ENCODE measurements around the gene NPEPPS. TPM values are rescaled to one million over a fixed set of nuclear protein-coding genes. Genes with fewer than 3 reads are reported as not detected.

NPEPPS gene
- polyA plus RNA-seq, 1 of the 3 experiments (the other 2 are of a cell fraction): 73.2 TPM

DNA sequence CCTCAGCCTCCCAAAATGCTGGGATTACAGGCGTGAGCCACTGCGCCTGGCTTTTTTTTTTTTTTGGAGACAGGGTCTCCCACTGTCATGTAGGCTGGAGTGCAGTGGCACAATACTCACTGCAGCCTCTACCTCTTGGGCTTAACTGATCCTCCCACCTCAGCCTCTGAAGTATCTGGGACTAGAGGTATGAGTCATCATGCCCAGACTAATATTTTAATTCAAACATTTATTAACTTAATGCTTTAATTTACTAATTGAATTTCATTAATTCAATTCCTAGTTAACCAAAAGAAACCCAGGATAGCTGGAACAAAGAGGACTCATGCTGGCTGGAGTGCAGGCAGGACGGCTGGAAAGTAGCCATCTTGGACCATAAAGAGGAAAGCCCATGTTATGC lies 104.8 kb downstream of the NPEPPS start:
- Histone ChIP-seq H3K4me3 (ENCODE audit: low read depth in 2 of 2, low read length in 1 of 2) (no peak overlapping the region), H3K27ac (ENCODE audit: low read depth in 2 of 2, low read length in 1 of 2) (no peak overlapping the region), H3K9me3 (no peaks in the 10 kb centered on the region), H3K4me2 (no peak overlapping the region), H4K20me1 (ENCODE audit: insufficient read depth) (no peaks in the 10 kb centered on the region), H3K27me3 (ENCODE audit: insufficient read depth) (no peaks in the 10 kb centered on the region), H3K4me1 (ENCODE audit: control insufficient read depth in 1 of 2, insufficient read depth in 2 of 2, low read depth in 1 of 2, low read length in 1 of 2) (no peaks in the 10 kb centered on the region), H3K9me2 (no peaks in the 10 kb centered on the region), H3K9ac (no peak overlapping the region), H2AFZ (ENCODE audit: low read depth) (no peak overlapping the region), H3K36me3 (replicated peaks in 1 of 2; ENCODE audit: control insufficient read depth in 1 of 2, insufficient read depth in 2 of 2, low read length in 1 of 2) (peaks cover 0 to 11% of the 10 kb centered on the region in 2 experiments), H3K79me2 (ENCODE audit: insufficient read depth) (no peaks in the 10 kb centered on the region), H3F3A (replicated peaks; ENCODE audit: insufficient read depth) (no peaks in the 10 kb centered on the region)
- no peak for DNase-seq
- WGBS (ENCODE audit: low lambda C conversion rate): 88% methylated on average over 3 of the region's 3 CpGs
- TF ChIP-seq SIN3A (IDR thresholded peaks at IDR 0.05; ENCODE audit: borderline replicate concordance, low read depth, low read length): no peak
- no peak for TF ChIP-seq ELF1 (IDR thresholded peaks at IDR 0.05)
- TF ChIP-seq MEF2A (IDR thresholded peaks at IDR 0.05; ENCODE audit: borderline replicate concordance, low read depth): no peak
- TF ChIP-seq RAD21 (IDR thresholded peaks at IDR 0.05; ENCODE audit: low read length): no peak
- no peak for TF ChIP-seq RCOR1 (IDR thresholded peaks at IDR 0.05; ENCODE audit: low read length)
- no peak for TF ChIP-seq EZH2phosphoT487 (IDR thresholded peaks at IDR 0.05; ENCODE audit: borderline replicate concordance, low read depth)
- TF ChIP-seq RXRA (IDR thresholded peaks at IDR 0.05; ENCODE audit: borderline replicate concordance, low read depth): no peak
- TF ChIP-seq CHD2 (IDR thresholded peaks at IDR 0.05; ENCODE audit: low read length, partially characterized antibody): no peak
- no peak for TF ChIP-seq YY1 (IDR thresholded peaks at IDR 0.05; ENCODE audit: low read depth)
- no peak for TF ChIP-seq FOXJ3 (CRISPR knock-in tag; IDR thresholded peaks at IDR 0.05)
- no peak for TF ChIP-seq GATA2 (CRISPR knock-in tag; IDR thresholded peaks at IDR 0.05)
- TF ChIP-seq, protein P1, sequence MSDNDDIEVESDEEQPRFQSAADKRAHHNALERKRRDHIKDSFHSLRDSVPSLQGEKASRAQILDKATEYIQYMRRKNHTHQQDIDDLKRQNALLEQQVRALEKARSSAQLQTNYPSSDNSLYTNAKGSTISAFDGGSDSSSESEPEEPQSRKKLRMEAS (IDR thresholded peaks at IDR 0.05; ENCODE audit: low read depth): no peak
- TF ChIP-seq, protein P2, sequence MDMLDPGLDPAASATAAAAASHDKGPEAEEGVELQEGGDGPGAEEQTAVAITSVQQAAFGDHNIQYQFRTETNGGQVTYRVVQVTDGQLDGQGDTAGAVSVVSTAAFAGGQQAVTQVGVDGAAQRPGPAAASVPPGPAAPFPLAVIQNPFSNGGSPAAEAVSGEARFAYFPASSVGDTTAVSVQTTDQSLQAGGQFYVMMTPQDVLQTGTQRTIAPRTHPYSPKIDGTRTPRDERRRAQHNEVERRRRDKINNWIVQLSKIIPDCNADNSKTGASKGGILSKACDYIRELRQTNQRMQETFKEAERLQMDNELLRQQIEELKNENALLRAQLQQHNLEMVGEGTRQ (IDR thresholded peaks at IDR 0.05; ENCODE audit: borderline replicate concordance, low read depth, low read length): no peak
- TF ChIP-seq, protein P3, sequence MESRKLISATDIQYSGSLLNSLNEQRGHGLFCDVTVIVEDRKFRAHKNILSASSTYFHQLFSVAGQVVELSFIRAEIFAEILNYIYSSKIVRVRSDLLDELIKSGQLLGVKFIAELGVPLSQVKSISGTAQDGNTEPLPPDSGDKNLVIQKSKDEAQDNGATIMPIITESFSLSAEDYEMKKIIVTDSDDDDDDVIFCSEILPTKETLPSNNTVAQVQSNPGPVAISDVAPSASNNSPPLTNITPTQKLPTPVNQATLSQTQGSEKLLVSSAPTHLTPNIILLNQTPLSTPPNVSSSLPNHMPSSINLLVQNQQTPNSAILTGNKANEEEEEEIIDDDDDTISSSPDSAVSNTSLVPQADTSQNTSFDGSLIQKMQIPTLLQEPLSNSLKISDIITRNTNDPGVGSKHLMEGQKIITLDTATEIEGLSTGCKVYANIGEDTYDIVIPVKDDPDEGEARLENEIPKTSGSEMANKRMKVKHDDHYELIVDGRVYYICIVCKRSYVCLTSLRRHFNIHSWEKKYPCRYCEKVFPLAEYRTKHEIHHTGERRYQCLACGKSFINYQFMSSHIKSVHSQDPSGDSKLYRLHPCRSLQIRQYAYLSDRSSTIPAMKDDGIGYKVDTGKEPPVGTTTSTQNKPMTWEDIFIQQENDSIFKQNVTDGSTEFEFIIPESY (IDR thresholded peaks at IDR 0.05; ENCODE audit: borderline replicate concordance, low read depth): no peak
- ChIA-PET CTCF (interaction anchor here (1.0 to 2.6 kb wide), 5 partner anchors 11 to 205 kb away, joined by 3 to 9 read pairs (median 3); partner anchors contain the start of gene SCRN2), POLR2A (interaction anchor here (0.6 kb wide), 1 partner anchor 26 kb away, joined by 3 read pairs; no protein-coding TSS in a partner anchor)

All from SK-N-SH (cell line).